ENCODE measurements around the gene MLH3. TPM values are rescaled to one million over a fixed set of nuclear protein-coding genes. Genes with fewer than 3 reads are reported as not detected.
A peak's percentile ranks its signal among the peaks of the same experiment; 100 is the strongest.

MLH3 gene
- total and polyA plus RNA-seq, 2 of the 13 experiments (the other 11 are each of a cell fraction or from before 2014, with no cell fraction given): 14.4 to 24.8 TPM

DNA sequence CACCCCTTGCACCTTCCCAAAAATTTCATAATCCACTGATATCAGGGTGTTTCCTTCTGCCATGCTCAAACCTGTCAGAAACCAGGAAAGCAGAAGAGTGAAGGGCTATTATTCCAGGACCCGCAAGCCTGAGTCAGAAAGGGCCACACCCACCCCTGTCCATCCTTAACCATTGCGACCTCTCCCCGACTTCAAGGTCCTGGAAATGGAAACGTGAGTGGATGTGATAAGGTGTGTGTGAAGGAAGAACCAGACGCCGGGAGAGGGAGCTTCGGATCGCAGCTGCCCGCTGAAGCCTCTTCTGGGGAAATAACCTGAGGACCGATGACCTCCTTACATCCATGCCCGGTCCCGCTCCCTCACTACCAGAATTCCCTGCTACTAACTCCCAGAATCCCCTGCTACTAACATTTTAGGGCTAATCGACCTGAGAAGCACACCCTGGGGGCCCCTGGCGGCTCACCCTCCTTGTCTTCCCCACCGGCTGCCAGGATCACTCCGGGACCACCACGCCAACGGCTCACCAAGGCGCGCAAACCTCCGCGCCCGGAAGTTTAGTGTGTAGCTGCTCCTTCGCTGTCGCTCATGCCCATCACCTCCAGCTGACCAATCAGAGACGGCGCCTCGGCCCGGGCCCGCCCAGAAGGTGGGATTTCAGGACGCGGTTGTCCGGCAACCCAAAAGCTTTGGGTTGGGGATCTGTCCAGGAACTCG, 12.4 kb upstream of the MLH3 start, which contains the start of gene ACYP1 (continued):
- TF ChIP-seq NRL (CRISPR knock-in tag; IDR thresholded peaks at IDR 0.05; ENCODE audit: borderline replicate concordance) (peak; percentile 53; the same call in 1 of the 2 replicates), FOXA1 (IDR thresholded peaks at IDR 0.05) (no peak), FOXA1 (CRISPR knock-in tag; IDR thresholded peaks at IDR 0.05) (no peak), ZNF772 (CRISPR knock-in tag; IDR thresholded peaks at IDR 0.05) (peak; percentile 71; the same call in 1 of the 2 replicates), FOXO1 (CRISPR knock-in tag; IDR thresholded peaks at IDR 0.05) (no peak), KLF6 (CRISPR knock-in tag; IDR thresholded peaks at IDR 0.05) (0 out of 2 replicates have a peak, but pooled peaks have one; percentile 34), POLR2A (IDR thresholded peaks at IDR 0.05; ENCODE audit: insufficient read depth in 1 of 2, low read depth in 2 of 2, low read length in 2 of 2) (peak in 1 of 2 experiments; percentile 78; a peak in 2 of 4 replicates), TARDBP (CRISPR knock-in tag; IDR thresholded peaks at IDR 0.05) (no peak), MAF1 (CRISPR knock-in tag; IDR thresholded peaks at IDR 0.05; ENCODE audit: borderline replicate concordance) (no peak), ARHGAP35 (CRISPR knock-in tag; IDR thresholded peaks at IDR 0.05; ENCODE audit: borderline replicate concordance) (no peak), NKX3-1 (CRISPR knock-in tag; IDR thresholded peaks at IDR 0.05) (no peak), ZNF24 (IDR thresholded peaks at IDR 0.05) (no peak), NFIC (IDR thresholded peaks at IDR 0.05; ENCODE audit: low read length) (no peak), PPARG (CRISPR knock-in tag; conservative IDR thresholded peaks at IDR 0.05) (no peak)
- TF ChIP-seq, protein P1, sequence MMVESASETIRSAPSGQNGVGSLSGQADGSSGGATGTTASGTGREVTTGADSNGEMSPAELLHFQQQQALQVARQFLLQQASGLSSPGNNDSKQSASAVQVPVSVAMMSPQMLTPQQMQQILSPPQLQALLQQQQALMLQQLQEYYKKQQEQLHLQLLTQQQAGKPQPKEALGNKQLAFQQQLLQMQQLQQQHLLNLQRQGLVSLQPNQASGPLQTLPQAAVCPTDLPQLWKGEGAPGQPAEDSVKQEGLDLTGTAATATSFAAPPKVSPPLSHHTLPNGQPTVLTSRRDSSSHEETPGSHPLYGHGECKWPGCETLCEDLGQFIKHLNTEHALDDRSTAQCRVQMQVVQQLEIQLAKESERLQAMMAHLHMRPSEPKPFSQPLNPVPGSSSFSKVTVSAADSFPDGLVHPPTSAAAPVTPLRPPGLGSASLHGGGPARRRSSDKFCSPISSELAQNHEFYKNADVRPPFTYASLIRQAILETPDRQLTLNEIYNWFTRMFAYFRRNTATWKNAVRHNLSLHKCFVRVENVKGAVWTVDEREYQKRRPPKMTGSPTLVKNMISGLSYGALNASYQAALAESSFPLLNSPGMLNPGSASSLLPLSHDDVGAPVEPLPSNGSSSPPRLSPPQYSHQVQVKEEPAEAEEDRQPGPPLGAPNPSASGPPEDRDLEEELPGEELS (CRISPR knock-in tag; IDR thresholded peaks at IDR 0.05): no peak
- TF ChIP-seq, protein P2, sequence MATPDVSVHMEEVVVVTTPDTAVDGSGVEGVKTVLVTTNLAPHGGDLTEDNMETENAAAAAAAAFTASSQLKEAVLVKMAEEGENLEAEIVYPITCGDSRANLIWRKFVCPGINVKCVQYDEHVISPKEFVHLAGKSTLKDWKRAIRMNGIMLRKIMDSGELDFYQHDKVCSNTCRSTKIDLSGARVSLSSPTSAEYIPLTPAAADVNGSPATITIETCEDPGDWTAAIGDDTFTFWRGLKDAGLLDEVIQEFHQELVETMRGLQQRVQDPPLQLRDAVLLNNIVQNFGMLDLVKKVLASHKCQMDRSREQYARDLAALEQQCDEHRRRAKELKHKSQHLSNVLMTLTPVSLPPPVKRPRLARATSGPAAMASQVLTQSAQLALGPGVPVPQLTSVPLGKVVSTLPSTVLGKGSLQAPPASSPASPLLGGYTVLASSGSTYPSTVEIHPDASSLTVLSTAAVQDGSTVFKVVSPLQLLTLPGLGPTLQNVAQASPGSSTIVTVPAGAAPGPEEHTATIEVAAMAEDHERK (CRISPR knock-in tag; IDR thresholded peaks at IDR 0.05; ENCODE audit: low read depth): no peak
- TF ChIP-seq, protein P3, sequence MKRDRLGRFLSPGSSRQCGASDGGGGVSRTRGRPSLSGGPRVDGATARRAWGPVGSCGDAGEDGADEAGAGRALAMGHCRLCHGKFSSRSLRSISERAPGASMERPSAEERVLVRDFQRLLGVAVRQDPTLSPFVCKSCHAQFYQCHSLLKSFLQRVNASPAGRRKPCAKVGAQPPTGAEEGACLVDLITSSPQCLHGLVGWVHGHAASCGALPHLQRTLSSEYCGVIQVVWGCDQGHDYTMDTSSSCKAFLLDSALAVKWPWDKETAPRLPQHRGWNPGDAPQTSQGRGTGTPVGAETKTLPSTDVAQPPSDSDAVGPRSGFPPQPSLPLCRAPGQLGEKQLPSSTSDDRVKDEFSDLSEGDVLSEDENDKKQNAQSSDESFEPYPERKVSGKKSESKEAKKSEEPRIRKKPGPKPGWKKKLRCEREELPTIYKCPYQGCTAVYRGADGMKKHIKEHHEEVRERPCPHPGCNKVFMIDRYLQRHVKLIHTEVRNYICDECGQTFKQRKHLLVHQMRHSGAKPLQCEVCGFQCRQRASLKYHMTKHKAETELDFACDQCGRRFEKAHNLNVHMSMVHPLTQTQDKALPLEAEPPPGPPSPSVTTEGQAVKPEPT (CRISPR knock-in tag; IDR thresholded peaks at IDR 0.05; ENCODE audit: low read depth): no peak
- TF ChIP-seq, protein P4, sequence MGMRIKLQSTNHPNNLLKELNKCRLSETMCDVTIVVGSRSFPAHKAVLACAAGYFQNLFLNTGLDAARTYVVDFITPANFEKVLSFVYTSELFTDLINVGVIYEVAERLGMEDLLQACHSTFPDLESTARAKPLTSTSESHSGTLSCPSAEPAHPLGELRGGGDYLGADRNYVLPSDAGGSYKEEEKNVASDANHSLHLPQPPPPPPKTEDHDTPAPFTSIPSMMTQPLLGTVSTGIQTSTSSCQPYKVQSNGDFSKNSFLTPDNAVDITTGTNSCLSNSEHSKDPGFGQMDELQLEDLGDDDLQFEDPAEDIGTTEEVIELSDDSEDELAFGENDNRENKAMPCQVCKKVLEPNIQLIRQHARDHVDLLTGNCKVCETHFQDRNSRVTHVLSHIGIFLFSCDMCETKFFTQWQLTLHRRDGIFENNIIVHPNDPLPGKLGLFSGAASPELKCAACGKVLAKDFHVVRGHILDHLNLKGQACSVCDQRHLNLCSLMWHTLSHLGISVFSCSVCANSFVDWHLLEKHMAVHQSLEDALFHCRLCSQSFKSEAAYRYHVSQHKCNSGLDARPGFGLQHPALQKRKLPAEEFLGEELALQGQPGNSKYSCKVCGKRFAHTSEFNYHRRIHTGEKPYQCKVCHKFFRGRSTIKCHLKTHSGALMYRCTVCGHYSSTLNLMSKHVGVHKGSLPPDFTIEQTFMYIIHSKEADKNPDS (CRISPR knock-in tag; IDR thresholded peaks at IDR 0.05): no peak
- TF ChIP-seq, protein P5, sequence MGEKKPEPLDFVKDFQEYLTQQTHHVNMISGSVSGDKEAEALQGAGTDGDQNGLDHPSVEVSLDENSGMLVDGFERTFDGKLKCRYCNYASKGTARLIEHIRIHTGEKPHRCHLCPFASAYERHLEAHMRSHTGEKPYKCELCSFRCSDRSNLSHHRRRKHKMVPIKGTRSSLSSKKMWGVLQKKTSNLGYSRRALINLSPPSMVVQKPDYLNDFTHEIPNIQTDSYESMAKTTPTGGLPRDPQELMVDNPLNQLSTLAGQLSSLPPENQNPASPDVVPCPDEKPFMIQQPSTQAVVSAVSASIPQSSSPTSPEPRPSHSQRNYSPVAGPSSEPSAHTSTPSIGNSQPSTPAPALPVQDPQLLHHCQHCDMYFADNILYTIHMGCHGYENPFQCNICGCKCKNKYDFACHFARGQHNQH (CRISPR knock-in tag; IDR thresholded peaks at IDR 0.05): no peak

Data from HepG2 (cell line).